Smooth muscle cell (in vitro differentiated cells): Measurements from ENCODE around the gene TM9SF2. TPM values are rescaled to one million over a fixed set of nuclear protein-coding genes. Genes with fewer than 3 reads are reported as not detected.

Experiments
- DNase-seq: peaks from one replicate; lab custom pipeline; 2025; ENCODE audit not compliant: unreplicated experiment; lab: John Stamatoyannopoulos, UW
- H2AFZ ChIP-seq: fragments of 200-600 bp; sonication (generic); 2 replicates; pipeline ENCODE4 v1.6.0; 2016; ENCODE audit warnings: antibody characterized with exemption, low read depth, mild to moderate bottlenecking
- H3F3A ChIP-seq: fragments of 200-600 bp; sonication (generic); 2 replicates; pipeline ENCODE4 v1.6.0; 2017; ENCODE audit warnings: antibody characterized with exemption, low read depth
- H3K27ac ChIP-seq: fragments of 200-600 bp; sonication (generic); 2 replicates; pipeline ENCODE4 v1.5.1; 2016; ENCODE audit warnings: low read depth, mild to moderate bottlenecking
- H3K27me3 ChIP-seq: fragments of 200-600 bp; sonication (generic); 2 replicates; pipeline ENCODE4 v1.6.1; 2016; ENCODE audit warnings: low read depth, mild to moderate bottlenecking
- H3K36me3 ChIP-seq: fragments of 200-600 bp; sonication (generic); 2 replicates; pipeline ENCODE4 v1.5.1; 2016; ENCODE audit warnings: low read depth
- H3K4me1 ChIP-seq: fragments of 200-600 bp; sonication (generic); 2 replicates; pipeline ENCODE4 v1.5.1; 2016; ENCODE audit warnings: low read depth
- H3K4me2 ChIP-seq: fragments of 200-600 bp; sonication (generic); 2 replicates; pipeline ENCODE4 v1.6.0; 2016; ENCODE audit warnings: mild to moderate bottlenecking
- H3K4me3 ChIP-seq: fragments of 200-600 bp; sonication (generic); 2 replicates; pipeline ENCODE4 v1.5.1; 2016; ENCODE audit warnings: mild to moderate bottlenecking
- H3K79me2 ChIP-seq: fragments of 200-600 bp; sonication (generic); 2 replicates; pipeline ENCODE4 v1.6.0; 2016; ENCODE audit warnings: low read depth, mild to moderate bottlenecking
- H3K9ac ChIP-seq: fragments of 200-600 bp; sonication (generic); 2 replicates; pipeline ENCODE4 v1.6.0; 2016; ENCODE audit warnings: low read depth
- H3K9me3 ChIP-seq: fragments of 200-600 bp; sonication (generic); replicated peaks from 2 replicates; pipeline ENCODE4 v1.5.1; 2016; ENCODE audit warnings: low read depth
- H4K20me1 ChIP-seq: fragments of 200-600 bp; sonication (generic); 2 replicates; pipeline ENCODE4 v1.6.0; 2016; ENCODE audit warnings: low read depth
- CTCF ChIP-seq: fragments of 200-600 bp; sonication (generic); IDR thresholded peaks from 2 replicates; pipeline ENCODE4 v1.5.1; 2017; ENCODE audit warnings: borderline replicate concordance, mild to moderate bottlenecking, antibody characterized with exemption; ENCODE audit not compliant: insufficient read depth, poor library complexity, severe bottlenecking
- WGBS: methylation state at CpG from one replicate; pipeline ENCODE4 v1.1.7; 2016; ENCODE audit warnings: low lambda C conversion rate; 5-methylcytosine and 5-hydroxymethylcytosine counted together
- polyA plus RNA-seq: library from polyadenylated mRNA; unstranded; fragments of >200 nt; fragmentation: Nextera tagmentation; extraction: Ambion mirVana; gene quantifications from 2 replicates; pipeline ENCODE4 v1.2.1, GENCODE V29; 2016
- total RNA-seq: library from RNA; depleted of rRNA; stranded (reverse); fragments of >200 nt; gene quantifications from 2 replicates; pipeline ENCODE4 v1.2.3, GENCODE V29; 2014

Gene TM9SF2
- total and polyA plus RNA-seq, 2 experiments from 2014 or later: 195 to 272 TPM

- H3K27ac ChIP-seq: peak overlapping the region; percentile 78
- peak overlapping the region; percentile 90 for H3K4me3 ChIP-seq
- H3K9me3 ChIP-seq: no peaks in the 10 kb centered on the region
- no peaks in the 10 kb centered on the region for H3K27me3 ChIP-seq
- H4K20me1 ChIP-seq: peaks cover 38% of the 10 kb centered on the region
- peaks cover 24% of the 10 kb centered on the region for H3K4me1 ChIP-seq
- no peak for DNase-seq
- H3K79me2 ChIP-seq: peaks cover 45% of the 10 kb centered on the region
- peak overlapping the region; percentile 65 for H3K9ac ChIP-seq
- peak overlapping the region; percentile 95 for H3K4me2 ChIP-seq
- TF ChIP-seq CTCF: no peak
- peak overlapping the region; percentile 95 for H2AFZ ChIP-seq
- no peaks in the 10 kb centered on the region for H3K36me3 ChIP-seq
- peaks cover 2% of the 10 kb centered on the region for H3F3A ChIP-seq
- 0% methylated on average over 9 of the region's 9 CpGs for WGBS
Observed at GRCh38 chr13:99500839-99501183, 461 bp upstream of the TM9SF2 start.

- Histone ChIP-seq H3K27ac (peak overlapping the region; percentile 78), H3K4me2 (peak overlapping the region; percentile 95), H4K20me1 (peaks cover 49% of the 10 kb centered on the region), H3K27me3 (no peaks in the 10 kb centered on the region), H3K9me3 (no peaks in the 10 kb centered on the region), H3F3A (peaks cover 2% of the 10 kb centered on the region), H3K36me3 (no peaks in the 10 kb centered on the region), H2AFZ (peak overlapping the region; percentile 42), H3K79me2 (peaks cover 55% of the 10 kb centered on the region), H3K4me3 (peak overlapping the region; percentile 90), H3K4me1 (peaks cover 24% of the 10 kb centered on the region), H3K9ac (peak overlapping the region; percentile 83)
- DNase-seq: no peak
- under 1% methylated on average over 18 of the region's 18 CpGs for WGBS
- TF ChIP-seq CTCF: no peak
Observed at GRCh38 chr13:99501848-99502301, 603 bp downstream of the TM9SF2 start.

- H3K27ac ChIP-seq: peak overlapping the region; percentile 63
Observed at GRCh38 chr13:99505814-99506269, 4.6 kb downstream of the TM9SF2 start.

More at GRCh38 chr13:99505814-99506269, 4.6 kb downstream of the TM9SF2 start:
- H3K9ac ChIP-seq: peak overlapping the region; percentile 27
- no peak for DNase-seq
- no peaks in the 10 kb centered on the region for H3K27me3 ChIP-seq
- H3K36me3 ChIP-seq: no peaks in the 10 kb centered on the region
- no peaks in the 10 kb centered on the region for H3F3A ChIP-seq
- peaks cover 17% of the 10 kb centered on the region for H3K4me1 ChIP-seq
- WGBS: 51% methylated on average over 2 of the region's 2 CpGs
- no peak overlapping the region for H2AFZ ChIP-seq
- TF ChIP-seq CTCF: peak; percentile 48
- H3K4me3 ChIP-seq: peak overlapping the region; percentile 1
- H3K4me2 ChIP-seq: peak overlapping the region; percentile 95
- H3K79me2 ChIP-seq: peaks cover 95% of the 10 kb centered on the region
- H3K9me3 ChIP-seq: no peaks in the 10 kb centered on the region
- H4K20me1 ChIP-seq: peaks cover 89% of the 10 kb centered on the region
